Left ventricle myocardium superior (tissue), 1 donor: ENCODE data around the gene KRTAP10-6. TPM values are rescaled to one million over a fixed set of nuclear protein-coding genes. Genes with fewer than 3 reads are reported as not detected.
"Not testable (repeated sequence)": the region's sequence is repeated elsewhere in the genome, so short reads cannot be mapped to it uniquely, and the experiment has no call there.

ENCODE experiments used
- ATAC-seq: fragments of 200-7000 bp; cut with Tn5 transposase; one replicate; pipeline ENCODE4 v1.9.1; 2020; ENCODE audit warnings: mild to moderate bottlenecking, moderate library complexity
- DNase-seq: peaks from one replicate; pipeline ENCODE4 v3.0.0-alpha.2; 2020
- intact Hi-C: fragments of 100-400 bp; cut with micrococcal nuclease; formaldehyde crosslinking; loops from one replicate; pipeline ENCODE4 v1.11.0; 2022
- total RNA-seq: library from RNA; stranded (reverse); fragmentation: NEBNext Ultra II Directional; extraction: Animal tissue kit (Norgen Biotek cat#: 25700); gene quantifications from one replicate; pipeline ENCODE4 v1.2.1, GENCODE V29; 2021
- donor health status: DM: no; HTN: yes; CAD: no; lungs with severe emphysema.

The KRTAP10-6 gene
- total RNA-seq, 1 donor from 2014 or later, result not detected

- intact Hi-C loops, result no loop called here
- no peak for DNase-seq
- ATAC-seq, result no peak
These were observed 23.4 kb downstream of the KRTAP10-6 start for GRCh38 chr21:44568667-44569556.

GRCh38 chr21:44568261-44568660 lies 24.0 kb downstream of the KRTAP10-6 start:
- intact Hi-C loops, result no loop called here
- ATAC-seq (no peak), DNase-seq (no peak)

- DNase-seq (no peak), ATAC-seq (no peak)
- intact Hi-C loops, result no loop called here
These were observed 24.7 kb downstream of the KRTAP10-6 start for GRCh38 chr21:44567481-44568171.

- ATAC-seq (no peak), DNase-seq (no peak)
- intact Hi-C loops, result no loop called here
These were observed 25.9 kb downstream of the KRTAP10-6 start for GRCh38 chr21:44566403-44566802.

- no peak for ATAC-seq
- intact Hi-C loops, result no loop called here
- DNase-seq, result no peak
These were observed 27.3 kb downstream of the KRTAP10-6 start for GRCh38 chr21:44564886-44565598.

GRCh38 chr21:44564099-44564498 lies 28.2 kb downstream of the KRTAP10-6 start:
- DNase-seq, result no peak
- intact Hi-C loops, result no loop called here
- ATAC-seq, result no peak

GRCh38 chr21:44558695-44559094 lies 33.6 kb downstream of the KRTAP10-6 start, which contains the start of gene KRTAP10-3:
Gene KRTAP10-3, minus strand, starts transcription at chr21:44558795. Its CDS starts 80 bp downstream, at chr21:44558715.
- no peak for DNase-seq
- ATAC-seq, result no peak
- intact Hi-C loops, result loop anchor here (10.0 kb wide), 1 partner anchor 64 kb away; no protein-coding TSS in a partner anchor

- intact Hi-C loops, result loop anchor here (10.0 kb wide), 1 partner anchor 64 kb away; no protein-coding TSS in a partner anchor
- not testable (repeated sequence) for ATAC-seq, DNase-seq
These were observed 34.0 kb downstream of the KRTAP10-6 start for GRCh38 chr21:44558329-44558675.

GRCh38 chr21:44557491-44558328 lies 34.6 kb downstream of the KRTAP10-6 start:
- no peak for ATAC-seq
- intact Hi-C loops, result loop anchor here (10.0 kb wide), 1 partner anchor 63 kb away; no protein-coding TSS in a partner anchor
- no peak for DNase-seq

GRCh38 chr21:44556879-44557278 lies 35.4 kb downstream of the KRTAP10-6 start:
- DNase-seq, result no peak
- intact Hi-C loops, result loop anchor here (10.0 kb wide), 1 partner anchor 62 kb away; no protein-coding TSS in a partner anchor
- no peak for ATAC-seq

- DNase-seq (no peak), ATAC-seq (no peak)
- intact Hi-C loops, result loop anchor here (10.0 kb wide), 1 partner anchor 61 kb away; no protein-coding TSS in a partner anchor
These were observed 37.0 kb downstream of the KRTAP10-6 start for GRCh38 chr21:44555200-44555875.

- ATAC-seq, result no peak
- intact Hi-C loops, result loop anchor here (10.0 kb wide), 1 partner anchor 58 kb away; no protein-coding TSS in a partner anchor
- DNase-seq, result no peak
These were observed 39.6 kb downstream of the KRTAP10-6 start for GRCh38 chr21:44552681-44553080.

- intact Hi-C loops, result loop anchor here (10.0 kb wide), 1 partner anchor 57 kb away; no protein-coding TSS in a partner anchor
- DNase-seq (no peak), ATAC-seq (no peak)
These were observed 40.2 kb downstream of the KRTAP10-6 start for GRCh38 chr21:44552136-44552535.

- DNase-seq, result no peak
- no peak for ATAC-seq
- intact Hi-C loops, result loop anchor here (10.0 kb wide), 1 partner anchor 57 kb away; no protein-coding TSS in a partner anchor
These were observed 40.9 kb downstream of the KRTAP10-6 start, which contains the start of gene KRTAP10-2 for GRCh38 chr21:44551340-44551961. Gene KRTAP10-2, minus strand, starts transcription at chr21:44551505. Its CDS starts 47 bp downstream, at chr21:44551458.

- no peak for DNase-seq
- intact Hi-C loops, result loop anchor here (10.0 kb wide), 1 partner anchor 56 kb away; no protein-coding TSS in a partner anchor
- no peak for ATAC-seq
These were observed 41.5 kb downstream of the KRTAP10-6 start for GRCh38 chr21:44550807-44551206.

GRCh38 chr21:44550285-44550684 lies 42.0 kb downstream of the KRTAP10-6 start:
- DNase-seq, ATAC-seq: not testable (repeated sequence)
- intact Hi-C loops, result loop anchor here (10.0 kb wide), 1 partner anchor 55 kb away; no protein-coding TSS in a partner anchor
